GM18909 (cell line): ENCODE results near the gene GGTLC3.
"Not testable (repeated sequence)": the region's sequence is repeated elsewhere in the genome, so short reads cannot be mapped to it uniquely, and the experiment has no call there.

Experiments
- ATAC-seq: cut with Tn5 transposase; IDR thresholded peaks from one replicate; pipeline ENCODE4 v1.9.1; 2021; ENCODE audit warnings: mild to moderate bottlenecking; ENCODE audit not compliant: unreplicated experiment, poor library complexity

Gene GGTLC3

DNA sequence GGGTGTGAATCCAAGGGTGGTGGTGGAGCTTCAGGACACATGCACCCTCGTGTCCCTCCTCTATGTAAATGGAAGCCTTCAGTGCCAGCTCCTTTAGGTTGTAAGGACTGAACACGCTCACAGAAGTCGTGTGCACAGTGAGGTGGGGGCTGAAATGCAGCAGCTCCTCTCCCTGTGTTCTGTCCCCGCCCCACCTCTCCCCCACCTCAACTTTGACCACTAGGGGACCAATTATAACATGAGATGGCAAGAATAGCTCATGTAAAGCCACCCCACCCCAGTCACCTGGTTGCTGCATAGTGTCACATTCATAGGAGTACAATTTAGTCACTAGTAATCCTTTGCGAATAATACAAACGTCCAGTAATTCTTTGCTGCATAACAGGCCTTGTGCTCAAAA lies 4.8 kb upstream of the GGTLC3 start:
- ATAC-seq: not testable (repeated sequence)

GRCh38 chr22:18513454-18513853 lies 4.5 kb downstream of the GGTLC3 start:
- ATAC-seq: not testable (repeated sequence)

DNA sequence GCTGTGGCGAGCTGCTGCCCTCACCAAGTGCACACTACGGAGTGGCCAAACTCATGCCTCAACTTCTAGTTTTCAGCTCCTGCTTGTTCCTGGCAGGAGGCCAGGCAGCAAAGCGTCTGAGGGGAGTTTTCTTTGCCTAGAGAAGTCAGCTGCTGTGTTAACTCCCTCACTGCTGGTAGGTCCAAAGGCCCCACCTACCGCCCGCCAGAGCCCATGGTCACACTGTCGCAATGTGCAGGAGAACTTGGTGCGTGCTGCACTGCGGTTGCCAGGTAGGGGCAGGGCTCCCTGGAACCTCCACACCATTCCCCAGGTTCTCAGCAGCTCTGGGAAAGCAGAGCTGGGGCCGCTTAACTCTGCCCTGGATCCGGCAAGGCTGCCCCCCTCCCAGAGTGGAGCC lies 5.6 kb downstream of the GGTLC3 start:
- ATAC-seq: not testable (repeated sequence)

GRCh38 chr22:18511327-18511726 lies 6.6 kb downstream of the GGTLC3 start:
- not testable (repeated sequence) for ATAC-seq

DNA sequence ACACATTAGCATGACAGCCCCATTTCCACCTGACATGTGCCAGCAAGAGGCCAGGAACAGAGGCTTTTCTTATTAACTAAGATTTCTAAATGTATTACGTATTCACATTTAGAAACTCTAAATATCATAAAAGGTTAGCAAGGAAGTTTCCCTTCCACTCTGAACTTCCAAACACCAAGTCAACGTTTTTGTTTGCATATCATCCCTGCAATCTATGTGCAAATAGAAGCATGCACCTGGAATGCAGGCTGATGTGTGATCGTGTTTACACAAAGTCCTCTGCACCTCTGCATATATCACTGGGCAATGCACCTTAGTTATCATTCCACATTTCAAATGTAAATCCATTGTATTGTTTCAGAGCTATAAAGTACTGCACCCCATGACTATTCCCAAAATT lies 21.7 kb downstream of the GGTLC3 start:
- ATAC-seq: not testable (repeated sequence)
